Measurements from ENCODE around the gene IPO5.

GRCh38 chr13:97971519-97971918 is 18.0 kb downstream of the IPO5 start:
- TF ChIP-seq CTCF (IDR thresholded peaks at IDR 0.05; ENCODE audit: insufficient read depth, low read depth, low read length) (no peak), EZH2 (IDR thresholded peaks at IDR 0.05; ENCODE audit: insufficient read depth, low read length) (no peak)

Measured in astrocyte (in vitro differentiated cells and primary cell).